ENCODE measurements around the gene MRPL22.
"Not testable (repeated sequence)": the region's sequence is repeated elsewhere in the genome, so short reads cannot be mapped to it uniquely, and the experiment has no call there.

The MRPL22 gene

GRCh38 chr5:154940772-154941620 is at the start of gene MRPL22:
Gene MRPL22, plus strand, starts transcription at chr5:154941073. Its CDS starts 38 bp downstream, at chr5:154941111.
- peak; percentile 91 to 95 (median 92) for DNase-seq (ENCODE audit: low read depth in 2 of 3, low spot score in 1 of 3)

GRCh38 chr5:154892369-154892771 is 48.5 kb upstream of the MRPL22 start:
- DNase-seq (ENCODE audit: low read depth in 2 of 3, low spot score in 1 of 3) = no peak

GRCh38 chr5:154893381-154893780 is 47.5 kb upstream of the MRPL22 start:
- no peak for DNase-seq (ENCODE audit: low read depth in 2 of 3, low spot score in 1 of 3)

- DNase-seq (ENCODE audit: low read depth in 2 of 3, low spot score in 1 of 3) = no peak
Measured at GRCh38 chr5:154895606-154896561, 45.0 kb upstream of the MRPL22 start.

GRCh38 chr5:154896562-154897165 is 44.2 kb upstream of the MRPL22 start:
- no peak for DNase-seq (ENCODE audit: low read depth in 2 of 3, low spot score in 1 of 3)

GRCh38 chr5:154898210-154898609 is 42.7 kb upstream of the MRPL22 start:
- no peak for DNase-seq (ENCODE audit: low read depth in 2 of 3, low spot score in 1 of 3)

- DNase-seq (ENCODE audit: low read depth in 2 of 3, low spot score in 1 of 3) = no peak
Measured at GRCh38 chr5:154899151-154899816, 41.6 kb upstream of the MRPL22 start.

GRCh38 chr5:154900066-154900465 is 40.8 kb upstream of the MRPL22 start:
- DNase-seq (ENCODE audit: low read depth in 2 of 3, low spot score in 1 of 3) = no peak

- DNase-seq (ENCODE audit: low read depth in 2 of 3, low spot score in 1 of 3) = no peak
Measured at GRCh38 chr5:154901276-154901675, 39.6 kb upstream of the MRPL22 start.

- DNase-seq (ENCODE audit: low read depth in 2 of 3, low spot score in 1 of 3) = no peak
Measured at GRCh38 chr5:154901913-154902312, 39.0 kb upstream of the MRPL22 start.

- DNase-seq (ENCODE audit: low read depth in 2 of 3, low spot score in 1 of 3) = not testable (repeated sequence)
Measured at GRCh38 chr5:154905601-154906000, 35.3 kb upstream of the MRPL22 start.

- DNase-seq (ENCODE audit: low read depth in 2 of 3, low spot score in 1 of 3) = no peak
Measured at GRCh38 chr5:154916874-154917273, 24.0 kb upstream of the MRPL22 start.

GRCh38 chr5:154917757-154918156 is 23.1 kb upstream of the MRPL22 start:
- no peak for DNase-seq (ENCODE audit: low read depth in 2 of 3, low spot score in 1 of 3)

GRCh38 chr5:154923441-154924430 is 17.1 kb upstream of the MRPL22 start:
- no peak for DNase-seq (ENCODE audit: low read depth in 2 of 3, low spot score in 1 of 3)

- no peak for DNase-seq (ENCODE audit: low read depth in 2 of 3, low spot score in 1 of 3)
Measured at GRCh38 chr5:154933537-154933936, 7.3 kb upstream of the MRPL22 start.

- no peak for DNase-seq (ENCODE audit: low read depth in 2 of 3, low spot score in 1 of 3)
Measured at GRCh38 chr5:154934881-154935280, 6.0 kb upstream of the MRPL22 start.

- no peak for DNase-seq (ENCODE audit: low read depth in 2 of 3, low spot score in 1 of 3)
Measured at GRCh38 chr5:154937186-154937717, 3.6 kb upstream of the MRPL22 start.

- DNase-seq (ENCODE audit: low read depth in 2 of 3, low spot score in 1 of 3) = peak; percentile 70 to 78 (median 71)
Measured at GRCh38 chr5:154937718-154938466, 3.0 kb upstream of the MRPL22 start, which contains the start of gene GEMIN5. Gene GEMIN5, minus strand, starts transcription at chr5:154938211. Its CDS starts 78 bp downstream, at chr5:154938133.

Measured in stimulated activated CD4-positive, alpha-beta T cell treated with anti-CD3 and anti-CD28 coated beads, Interleukin-12 subunit alpha, Interleukin-12 subunit beta, amount 100 ng/mL, for 48 hours (primary cell).